ENCODE results near the gene TTR.

TTR gene

DNA sequence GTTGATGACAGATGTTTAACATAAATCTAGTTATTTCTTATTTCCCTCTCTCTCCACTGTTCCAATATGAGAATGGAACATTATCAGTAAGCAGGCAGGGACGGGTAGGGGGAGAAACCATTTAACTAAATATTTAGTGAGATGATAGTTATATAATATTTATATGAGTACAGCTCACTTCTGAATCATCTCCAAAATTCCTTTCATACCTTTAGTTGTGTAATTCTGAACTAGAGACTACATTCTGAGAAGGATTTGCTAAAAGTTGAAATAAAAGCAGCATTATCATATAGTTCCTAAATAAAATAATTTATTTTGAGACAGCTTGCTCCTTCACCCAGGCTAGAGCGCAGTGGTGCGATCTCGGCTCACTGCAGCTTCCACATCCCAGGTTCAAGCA is 51.3 kb downstream of the TTR start:
- TF ChIP-seq, protein P1, sequence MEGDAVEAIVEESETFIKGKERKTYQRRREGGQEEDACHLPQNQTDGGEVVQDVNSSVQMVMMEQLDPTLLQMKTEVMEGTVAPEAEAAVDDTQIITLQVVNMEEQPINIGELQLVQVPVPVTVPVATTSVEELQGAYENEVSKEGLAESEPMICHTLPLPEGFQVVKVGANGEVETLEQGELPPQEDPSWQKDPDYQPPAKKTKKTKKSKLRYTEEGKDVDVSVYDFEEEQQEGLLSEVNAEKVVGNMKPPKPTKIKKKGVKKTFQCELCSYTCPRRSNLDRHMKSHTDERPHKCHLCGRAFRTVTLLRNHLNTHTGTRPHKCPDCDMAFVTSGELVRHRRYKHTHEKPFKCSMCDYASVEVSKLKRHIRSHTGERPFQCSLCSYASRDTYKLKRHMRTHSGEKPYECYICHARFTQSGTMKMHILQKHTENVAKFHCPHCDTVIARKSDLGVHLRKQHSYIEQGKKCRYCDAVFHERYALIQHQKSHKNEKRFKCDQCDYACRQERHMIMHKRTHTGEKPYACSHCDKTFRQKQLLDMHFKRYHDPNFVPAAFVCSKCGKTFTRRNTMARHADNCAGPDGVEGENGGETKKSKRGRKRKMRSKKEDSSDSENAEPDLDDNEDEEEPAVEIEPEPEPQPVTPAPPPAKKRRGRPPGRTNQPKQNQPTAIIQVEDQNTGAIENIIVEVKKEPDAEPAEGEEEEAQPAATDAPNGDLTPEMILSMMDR (IDR thresholded peaks at IDR 0.05; ENCODE audit: borderline replicate concordance, insufficient read depth, low read depth, low read length): no peak
- H3K4me3 ChIP-seq (ENCODE audit: low read depth, low read length): no peak overlapping the region

DNA sequence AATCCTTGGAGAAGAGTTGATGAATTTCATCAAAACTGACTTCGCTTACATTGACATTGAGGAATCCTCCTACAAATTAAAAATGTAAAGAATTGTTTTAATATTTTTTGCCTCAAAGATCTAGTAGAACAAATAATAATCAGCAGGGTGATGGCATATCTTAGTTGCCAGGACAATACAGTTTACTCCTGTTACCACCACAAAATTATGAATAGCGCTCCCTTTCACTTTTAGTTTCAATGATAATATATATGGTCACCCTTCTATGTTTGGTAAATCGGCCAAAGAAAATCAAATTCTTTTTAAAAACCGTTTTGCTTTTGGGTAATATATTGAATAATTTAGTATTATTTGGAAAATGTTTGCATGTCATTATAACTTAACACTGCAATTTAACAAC is 53.7 kb downstream of the TTR start:
- TF ChIP-seq, protein P1 (IDR thresholded peaks at IDR 0.05; ENCODE audit: borderline replicate concordance, insufficient read depth, low read depth, low read length): no peak
- no peak overlapping the region for H3K4me3 ChIP-seq (ENCODE audit: low read depth, low read length)

DNA sequence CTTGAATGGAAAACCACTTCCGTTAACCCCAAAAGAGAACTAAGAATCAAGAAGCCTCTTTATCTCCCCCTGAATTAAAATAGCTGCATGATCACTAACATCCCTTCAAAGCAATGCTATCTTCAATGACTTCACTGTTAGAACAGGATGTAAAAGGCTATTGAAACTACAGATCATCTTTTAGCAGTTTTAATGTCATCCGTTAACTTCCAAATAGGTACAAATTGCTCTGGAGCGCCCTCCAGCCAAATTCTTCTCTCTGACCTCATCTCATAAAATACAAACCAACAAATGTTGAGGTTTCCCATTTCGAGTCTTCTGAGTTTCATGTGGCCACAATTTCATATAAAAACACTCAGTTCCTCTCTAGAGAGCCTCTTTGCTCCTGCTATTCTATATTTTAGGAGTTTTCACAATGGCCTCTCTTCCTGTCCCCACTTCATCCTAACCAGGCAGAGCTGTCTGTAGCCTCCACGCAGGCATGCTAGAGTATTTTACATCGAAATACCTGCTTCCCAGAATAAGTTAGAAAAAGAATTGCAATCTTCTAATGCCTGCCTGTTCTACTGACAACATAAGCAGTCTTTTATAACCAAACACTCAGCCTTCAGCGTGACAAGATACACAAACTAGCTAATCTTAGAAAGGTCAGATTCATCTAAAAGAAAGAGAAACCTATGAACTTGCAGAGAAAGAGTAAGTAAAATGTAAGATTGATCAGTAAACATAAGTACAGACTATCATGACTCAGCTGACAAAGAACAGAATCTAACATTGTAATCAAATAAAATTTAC is 54.9 kb downstream of the TTR start:
- H3K4me3 ChIP-seq (ENCODE audit: low read depth, low read length): no peak overlapping the region
- TF ChIP-seq, protein P1 (IDR thresholded peaks at IDR 0.05; ENCODE audit: borderline replicate concordance, insufficient read depth, low read depth, low read length): no peak

DNA sequence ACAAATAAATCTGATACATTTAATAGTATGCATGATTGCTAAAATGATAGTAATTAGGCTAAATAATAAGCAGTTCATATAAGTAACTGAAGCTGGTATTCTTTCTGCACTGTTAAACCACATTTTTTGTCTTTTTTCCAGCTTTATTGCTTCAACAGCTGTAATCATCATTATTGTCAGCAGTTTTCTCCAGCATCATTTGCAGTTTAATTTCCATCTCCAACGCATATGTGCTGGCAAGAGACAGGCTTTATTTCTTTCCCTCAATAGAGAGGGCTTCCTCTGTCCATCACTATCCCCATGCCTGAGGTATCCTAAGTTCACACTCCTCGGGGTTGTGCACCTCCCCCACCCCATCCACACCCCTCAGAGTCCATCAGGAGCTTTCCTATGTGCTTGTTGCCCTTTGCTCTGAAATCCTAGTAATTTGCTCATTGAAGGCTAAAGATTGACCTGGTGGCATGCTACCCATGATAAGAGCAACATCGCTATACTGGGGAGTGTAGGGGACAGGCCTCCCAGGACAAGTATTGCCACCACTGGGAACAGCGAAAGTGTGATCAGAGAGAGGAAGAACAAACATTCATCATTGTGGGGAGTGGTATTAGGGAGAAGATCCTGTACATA is 55.6 kb downstream of the TTR start:
- TF ChIP-seq, protein P1 (IDR thresholded peaks at IDR 0.05; ENCODE audit: borderline replicate concordance, insufficient read depth, low read depth, low read length): no peak
- no peak overlapping the region for H3K4me3 ChIP-seq (ENCODE audit: low read depth, low read length)
